ENCODE data around the gene RAB17.

The RAB17 gene

DNA sequence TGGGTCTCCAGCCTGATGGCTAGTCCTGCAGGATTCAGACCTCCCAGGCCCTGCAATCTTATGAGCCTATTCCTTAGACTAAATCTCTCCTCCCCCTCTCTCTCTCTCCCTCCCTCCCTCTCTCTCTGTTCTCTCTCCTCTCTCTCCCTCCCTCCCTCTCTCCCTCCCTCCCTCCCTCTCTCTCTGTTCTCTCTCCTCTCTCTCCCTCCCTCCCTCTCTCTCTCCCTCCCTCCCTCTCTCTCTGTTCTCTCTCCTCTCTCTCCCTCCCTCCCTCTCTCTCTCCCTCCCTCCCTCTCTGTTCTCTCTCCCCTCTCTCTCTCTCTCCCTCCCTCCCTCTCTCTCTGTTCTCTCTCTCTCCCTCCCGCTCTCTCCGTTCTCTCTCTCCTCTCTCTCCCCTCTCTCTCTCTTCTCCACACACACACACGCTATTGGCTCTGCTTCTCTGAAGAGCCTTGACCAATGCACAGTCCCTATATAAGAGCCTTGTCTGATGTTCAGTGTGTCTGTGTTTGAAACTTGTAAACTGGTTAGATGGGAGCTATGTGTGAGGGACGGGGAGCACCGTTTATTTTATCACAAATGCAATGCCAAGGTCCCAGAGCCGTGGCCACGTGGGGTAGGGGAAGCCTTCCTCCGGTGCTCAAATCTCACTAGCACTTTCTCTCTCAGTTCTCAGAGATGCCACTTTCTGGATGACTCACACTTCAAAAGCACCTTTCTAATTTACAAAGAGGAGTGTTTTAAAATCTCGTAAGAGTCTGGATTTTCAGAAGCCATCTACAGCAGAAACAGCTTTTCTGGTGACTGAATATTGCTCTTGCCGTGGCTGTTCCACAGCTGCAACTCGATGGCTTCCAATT is 33.5 kb downstream of the RAB17 start:
- no peak for DNase-seq

GRCh38 chr2:237555560-237555959 is 35.0 kb downstream of the RAB17 start:
- DNase-seq: no peak

GRCh38 chr2:237553948-237554347 is 36.6 kb downstream of the RAB17 start:
- no peak for DNase-seq

DNA sequence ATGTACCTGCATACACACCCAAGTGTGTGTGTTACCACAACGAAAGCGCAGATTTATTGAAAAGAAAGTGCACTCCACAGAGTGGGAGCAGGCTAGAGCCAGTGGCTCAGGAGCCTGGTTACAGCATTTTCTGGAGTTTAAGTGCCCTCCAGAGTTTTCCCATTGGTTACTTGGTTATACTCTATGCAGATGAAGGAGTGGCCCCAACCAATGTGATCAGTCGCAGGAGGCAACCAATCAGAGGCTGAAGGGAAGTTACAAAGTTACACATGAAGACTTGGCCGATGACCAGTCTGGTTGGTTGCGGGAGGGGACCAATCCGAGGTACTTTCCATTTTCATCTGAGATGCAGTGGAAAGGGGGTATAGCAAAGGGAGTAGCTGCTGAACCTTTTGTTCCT is 37.6 kb downstream of the RAB17 start:
- no peak for DNase-seq

DNA sequence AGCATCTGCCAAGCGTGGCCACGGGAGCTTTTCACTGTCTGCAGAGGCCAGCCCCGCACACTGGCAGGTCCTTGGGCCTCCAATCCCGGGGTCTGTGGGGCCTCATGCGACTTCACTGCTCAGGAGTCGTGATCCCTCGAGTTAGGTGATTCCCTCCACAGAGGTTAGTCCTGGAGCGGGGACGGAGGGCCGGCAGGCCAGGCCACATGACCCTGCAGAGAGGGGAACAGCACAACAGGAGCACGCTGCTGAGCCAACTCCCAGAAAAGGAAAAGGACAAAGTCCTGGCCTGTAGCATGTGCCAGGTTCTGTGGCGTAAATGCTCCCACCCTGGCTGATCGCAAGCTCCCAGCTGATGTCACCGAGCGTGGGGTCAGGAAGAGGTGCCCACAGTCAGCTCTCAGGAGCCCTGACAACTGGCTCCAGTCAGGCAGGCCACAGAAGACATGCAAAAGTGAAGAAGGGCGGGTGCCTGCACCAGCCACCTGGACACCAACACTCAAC is 39.4 kb downstream of the RAB17 start:
- no peak for DNase-seq

GRCh38 chr2:237549643-237550415 is 40.7 kb downstream of the RAB17 start:
- no peak for DNase-seq

DNA sequence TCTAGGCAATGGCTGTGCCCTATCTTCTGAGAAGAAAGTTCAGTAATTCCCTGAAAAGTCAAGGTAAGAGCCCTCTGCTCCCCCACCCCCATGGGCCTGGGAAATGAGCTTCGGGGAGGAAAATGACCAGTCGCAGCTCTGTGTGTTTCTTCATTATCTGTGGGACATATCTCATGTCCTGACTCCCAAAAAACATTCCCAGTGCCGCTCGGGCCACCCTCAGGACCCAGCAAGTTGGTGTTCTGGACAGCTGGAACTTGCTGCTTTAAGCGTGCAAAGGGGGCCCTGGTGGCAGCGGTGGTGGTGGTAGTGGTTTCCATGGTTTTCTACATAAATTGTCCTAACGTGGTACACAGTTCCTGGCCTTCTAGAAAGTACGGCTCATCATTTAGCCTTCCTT is 41.3 kb downstream of the RAB17 start:
- DNase-seq: no peak

DNA sequence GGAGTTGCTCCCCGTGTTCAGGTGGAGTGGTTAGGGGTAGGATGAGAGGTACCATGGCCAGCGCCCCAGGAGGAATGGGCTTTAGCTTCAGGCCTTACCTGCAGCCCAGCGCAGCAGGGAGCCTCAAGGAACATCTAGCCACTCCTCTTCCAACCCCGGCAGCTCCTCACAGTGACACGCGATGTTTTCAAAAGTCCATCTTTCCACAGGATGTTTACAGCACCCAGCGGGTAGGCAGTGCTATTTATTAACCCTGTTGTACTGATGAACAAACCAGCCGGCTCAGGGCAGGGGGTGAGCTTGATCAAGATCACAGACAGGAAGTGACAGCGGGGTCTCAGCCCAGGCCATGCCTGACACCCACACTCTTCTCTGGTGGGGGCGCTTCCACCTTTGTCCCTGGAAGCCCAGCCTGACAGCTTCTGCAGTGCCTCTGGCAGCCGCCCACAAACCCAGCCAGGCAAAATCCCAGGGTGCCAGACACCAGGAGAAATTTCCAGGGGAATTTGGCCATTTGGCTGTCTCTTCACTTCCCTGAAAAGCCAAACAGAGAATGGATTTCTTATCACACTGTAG is 42.6 kb downstream of the RAB17 start:
- DNase-seq: no peak

DNA sequence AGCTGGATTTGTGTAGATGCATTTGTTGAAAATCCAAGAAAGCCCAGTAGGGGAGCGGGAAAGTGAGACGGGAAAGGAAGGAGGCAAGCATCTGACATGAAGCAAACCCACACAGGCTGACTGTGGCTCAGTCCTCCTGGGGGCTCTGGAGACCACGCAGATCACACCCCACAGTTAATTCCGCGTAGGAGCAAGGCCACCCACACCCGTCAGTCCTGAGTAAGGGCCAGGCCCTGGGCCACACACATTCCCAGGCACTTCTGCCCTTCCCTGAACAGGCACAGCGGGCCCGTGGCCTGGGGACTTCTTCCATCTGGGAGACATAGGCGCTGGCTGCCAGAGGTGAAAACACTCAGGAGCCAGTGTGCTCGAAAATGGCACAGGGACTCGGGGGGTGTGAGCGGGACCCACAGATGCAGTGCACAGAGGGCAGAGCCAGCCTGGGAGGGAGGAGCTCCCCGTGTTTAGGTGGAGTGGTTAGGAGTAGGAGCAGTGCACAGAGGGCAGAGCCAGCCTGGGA is 43.6 kb downstream of the RAB17 start:
- no peak for DNase-seq

DNA sequence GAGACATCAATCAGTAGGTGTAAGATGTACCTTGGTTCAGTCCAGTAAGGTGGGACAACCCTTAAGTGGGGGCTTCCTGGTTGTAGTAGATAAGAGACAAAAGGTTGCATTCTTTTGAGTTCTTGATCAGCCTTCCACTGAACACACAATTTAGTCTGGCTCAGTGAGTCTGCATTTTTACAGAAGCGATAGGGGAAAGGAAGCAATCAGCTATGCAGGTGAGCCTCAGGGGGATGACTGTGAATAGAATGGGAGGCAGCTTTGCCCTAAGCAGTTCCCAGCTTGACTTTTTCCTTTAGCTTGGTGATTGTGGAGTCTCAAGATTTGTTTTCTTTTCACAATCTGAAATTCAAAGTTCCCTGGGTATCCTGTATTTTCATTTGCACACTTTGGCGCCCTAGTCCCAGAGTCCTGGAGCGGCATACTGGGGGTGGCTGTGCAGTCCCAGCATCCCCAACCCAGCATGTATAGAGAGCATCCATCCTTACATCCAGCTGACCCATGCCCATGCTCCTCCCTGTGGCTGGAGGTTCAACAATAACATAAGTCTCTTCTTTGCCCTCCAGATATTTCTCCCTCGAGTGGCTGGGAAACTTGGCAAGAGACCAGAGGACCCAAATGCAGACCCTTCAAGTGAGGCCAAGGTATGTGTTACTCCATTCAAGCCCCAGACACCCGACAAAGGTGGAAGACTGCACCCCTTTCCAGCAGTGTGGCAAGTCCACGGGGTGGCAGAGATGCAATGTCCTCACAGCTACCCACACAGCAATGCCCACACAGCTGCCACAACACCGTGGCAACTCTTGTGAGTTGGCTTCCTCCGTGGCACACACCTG is 44.3 kb downstream of the RAB17 start:
- DNase-seq: no peak

DNA sequence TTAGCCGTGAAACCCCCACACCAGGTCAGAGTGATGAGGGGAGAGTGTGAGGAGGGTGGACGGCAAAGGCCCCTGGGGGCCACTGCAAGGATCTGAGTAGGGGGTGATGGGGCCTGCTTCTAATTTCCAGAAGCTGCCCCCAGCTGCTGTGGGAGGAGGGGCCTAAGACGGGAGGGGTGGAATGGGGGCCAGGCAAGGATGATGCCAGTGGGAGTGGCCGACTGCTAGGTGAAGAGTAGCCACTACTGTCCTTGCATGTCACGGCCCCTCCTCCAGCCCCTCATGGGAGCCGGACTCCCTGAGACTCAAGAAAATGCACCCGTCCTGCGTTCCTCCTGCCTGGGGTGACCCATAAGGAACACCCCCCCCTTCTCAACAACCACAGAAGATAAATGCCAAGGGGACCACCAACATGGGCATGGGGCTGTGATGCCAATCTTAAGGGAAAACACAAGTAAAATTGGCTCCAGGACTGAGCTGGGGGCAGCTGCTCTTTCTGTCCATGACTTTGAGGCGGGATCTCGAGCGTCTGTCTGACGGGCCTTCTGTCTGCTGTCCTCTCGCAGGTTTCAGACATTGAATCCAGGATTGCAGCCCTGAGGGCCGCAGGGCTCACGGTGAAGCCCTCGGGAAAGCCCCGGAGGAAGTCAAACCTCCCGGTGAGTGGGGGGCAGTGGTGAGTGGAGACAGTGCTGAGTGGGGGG is 48.4 kb downstream of the RAB17 start:
- DNase-seq: no peak

- DNase-seq: no peak
Measured at GRCh38 chr2:237541243-237541642, 49.3 kb downstream of the RAB17 start.

- no peak for DNase-seq
Measured at GRCh38 chr2:237540823-237541222, 49.7 kb downstream of the RAB17 start.

DNA sequence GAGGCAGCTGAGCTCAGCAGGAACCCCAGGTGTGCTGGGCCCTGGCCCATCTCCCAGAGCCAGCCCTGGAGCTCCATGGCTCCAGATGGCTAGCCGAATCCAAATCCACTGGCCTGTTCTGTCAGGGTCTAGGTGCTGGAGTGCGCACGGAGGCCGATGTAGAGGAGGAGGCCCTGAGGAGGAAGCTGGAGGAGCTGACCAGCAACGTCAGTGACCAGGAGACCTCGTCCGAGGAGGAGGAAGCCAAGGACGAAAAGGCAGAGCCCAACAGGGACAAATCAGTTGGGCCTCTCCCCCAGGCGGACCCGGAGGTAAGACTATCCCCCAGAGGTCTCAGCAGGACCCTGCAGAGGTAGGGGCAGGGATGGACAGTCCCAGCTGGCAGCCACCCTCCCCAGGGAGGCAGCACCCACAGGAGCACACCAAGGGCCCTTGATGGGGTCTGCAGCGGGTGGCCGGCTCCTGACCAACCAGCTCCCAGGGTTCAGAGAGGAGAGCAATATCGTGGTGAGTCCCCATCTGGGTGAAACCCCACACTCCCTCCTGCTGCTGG is 50.2 kb downstream of the RAB17 start:
- DNase-seq: no peak

- no peak for DNase-seq
Measured at GRCh38 chr2:237539681-237540080, 50.9 kb downstream of the RAB17 start.

DNA sequence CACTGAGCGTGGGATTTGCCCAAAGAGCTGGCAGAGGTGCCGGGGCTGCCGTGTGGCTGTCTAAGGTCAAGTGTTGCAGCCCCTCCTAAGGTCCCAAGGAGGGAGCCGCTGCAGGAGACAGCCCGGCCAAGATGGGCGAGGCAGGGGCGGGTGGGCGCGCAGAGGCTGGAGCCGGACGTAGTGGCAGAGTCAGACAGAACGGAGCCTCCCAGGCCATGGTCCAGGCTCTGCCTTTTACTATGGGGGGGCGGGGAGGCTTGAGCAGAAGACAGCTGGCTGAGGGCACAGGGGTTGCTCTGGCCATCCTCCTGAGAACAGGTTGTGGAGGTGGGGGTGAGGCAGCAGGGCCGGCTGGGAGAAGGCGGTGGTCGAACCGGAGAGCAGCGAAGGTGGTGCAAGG is 51.6 kb downstream of the RAB17 start:
- DNase-seq: no peak

- no peak for DNase-seq
Measured at GRCh38 chr2:237538001-237538720, 52.4 kb downstream of the RAB17 start.

GRCh38 chr2:237536617-237537016 is 53.9 kb downstream of the RAB17 start:
- no peak for DNase-seq

- DNase-seq: no peak
Measured at GRCh38 chr2:237536083-237536415, 54.5 kb downstream of the RAB17 start.

GRCh38 chr2:237535385-237536082 is 55.0 kb downstream of the RAB17 start:
- no peak for DNase-seq
